ENCODE measurements around the gene WHAMM. TPM values are rescaled to one million over a fixed set of nuclear protein-coding genes. Genes with fewer than 3 reads are reported as not detected.

The WHAMM gene
- total RNA-seq, 1 experiment from 2014 or later = 7.2 TPM

GRCh38 chr15:82771789-82772607 is 37.4 kb upstream of the WHAMM start:
- Histone ChIP-seq H3K9ac (ENCODE audit: low read length) (no peak overlapping the region), H3K4me3 (ENCODE audit: low read length) (no peak overlapping the region), H2AFZ (ENCODE audit: low read length) (no peak overlapping the region), H3K9me3 (ENCODE audit: low read length) (no peaks in the 10 kb centered on the region), H3K36me3 (ENCODE audit: insufficient read depth, low read length) (no peaks in the 10 kb centered on the region), H3K9me2 (replicated peaks; ENCODE audit: insufficient read depth, low read length) (no peaks in the 10 kb centered on the region), H3K4me1 (ENCODE audit: low read length) (no peaks in the 10 kb centered on the region), H4K20me1 (ENCODE audit: insufficient read depth, low read depth, low read length) (0 out of 2 replicates have a peak, but pooled peaks cover 1% of the 10 kb centered on the region), H3K27ac (ENCODE audit: low read length) (no peak overlapping the region), H3K4me2 (ENCODE audit: low read depth, low read length, poor library complexity, severe bottlenecking) (no peak overlapping the region), H3K27me3 (ENCODE audit: low read length) (no peaks in the 10 kb centered on the region), H3K79me2 (ENCODE audit: low read length) (no peaks in the 10 kb centered on the region)
- no peak for DNase-seq

GRCh38 chr15:82774496-82774895 is 34.9 kb upstream of the WHAMM start:
- Histone ChIP-seq H4K20me1 (ENCODE audit: insufficient read depth, low read depth, low read length) (no peaks in the 10 kb centered on the region), H3K36me3 (ENCODE audit: insufficient read depth, low read length) (no peaks in the 10 kb centered on the region), H3K9me2 (replicated peaks; ENCODE audit: insufficient read depth, low read length) (no peaks in the 10 kb centered on the region), H3K27ac (ENCODE audit: low read length) (no peak overlapping the region), H2AFZ (ENCODE audit: low read length) (no peak overlapping the region), H3K9me3 (ENCODE audit: low read length) (no peaks in the 10 kb centered on the region), H3K4me3 (ENCODE audit: low read length) (no peak overlapping the region), H3K27me3 (ENCODE audit: low read length) (no peaks in the 10 kb centered on the region), H3K4me2 (ENCODE audit: low read depth, low read length, poor library complexity, severe bottlenecking) (no peak overlapping the region), H3K4me1 (ENCODE audit: low read length) (no peaks in the 10 kb centered on the region), H3K79me2 (ENCODE audit: low read length) (no peaks in the 10 kb centered on the region), H3K9ac (ENCODE audit: low read length) (no peak overlapping the region)
- DNase-seq = no peak

- Histone ChIP-seq H3K4me2 (ENCODE audit: low read depth, low read length, poor library complexity, severe bottlenecking) (no peak overlapping the region), H3K9me2 (replicated peaks; ENCODE audit: insufficient read depth, low read length) (no peaks in the 10 kb centered on the region), H3K36me3 (ENCODE audit: insufficient read depth, low read length) (no peaks in the 10 kb centered on the region), H3K79me2 (ENCODE audit: low read length) (no peaks in the 10 kb centered on the region), H3K9ac (ENCODE audit: low read length) (no peak overlapping the region), H3K27ac (ENCODE audit: low read length) (no peak overlapping the region), H4K20me1 (ENCODE audit: insufficient read depth, low read depth, low read length) (no peaks in the 10 kb centered on the region), H3K4me1 (ENCODE audit: low read length) (no peaks in the 10 kb centered on the region), H3K27me3 (ENCODE audit: low read length) (no peaks in the 10 kb centered on the region), H3K4me3 (ENCODE audit: low read length) (no peak overlapping the region), H2AFZ (ENCODE audit: low read length) (no peak overlapping the region), H3K9me3 (ENCODE audit: low read length) (no peaks in the 10 kb centered on the region)
- no peak for DNase-seq
Measured at GRCh38 chr15:82778755-82779154, 30.7 kb upstream of the WHAMM start.

GRCh38 chr15:82781349-82781748 is 28.1 kb upstream of the WHAMM start:
- Histone ChIP-seq H3K9me2 (replicated peaks; ENCODE audit: insufficient read depth, low read length) (no peaks in the 10 kb centered on the region), H3K36me3 (ENCODE audit: insufficient read depth, low read length) (no peaks in the 10 kb centered on the region), H3K9ac (ENCODE audit: low read length) (no peak overlapping the region), H3K4me3 (ENCODE audit: low read length) (no peak overlapping the region), H4K20me1 (ENCODE audit: insufficient read depth, low read depth, low read length) (no peaks in the 10 kb centered on the region), H2AFZ (ENCODE audit: low read length) (no peak overlapping the region), H3K27ac (ENCODE audit: low read length) (no peak overlapping the region), H3K27me3 (ENCODE audit: low read length) (no peaks in the 10 kb centered on the region), H3K79me2 (ENCODE audit: low read length) (no peaks in the 10 kb centered on the region), H3K4me1 (ENCODE audit: low read length) (no peaks in the 10 kb centered on the region), H3K4me2 (ENCODE audit: low read depth, low read length, poor library complexity, severe bottlenecking) (no peak overlapping the region), H3K9me3 (ENCODE audit: low read length) (no peaks in the 10 kb centered on the region)
- no peak for DNase-seq

GRCh38 chr15:82788496-82788895 is 20.9 kb upstream of the WHAMM start:
- H3K79me2 ChIP-seq (ENCODE audit: low read length) = no peaks in the 10 kb centered on the region
- no peaks in the 10 kb centered on the region for H3K9me2 ChIP-seq (replicated peaks; ENCODE audit: insufficient read depth, low read length)
- no peaks in the 10 kb centered on the region for H3K36me3 ChIP-seq (ENCODE audit: insufficient read depth, low read length)
- H3K9me3 ChIP-seq (ENCODE audit: low read length) = no peaks in the 10 kb centered on the region
- no peak overlapping the region for H3K9ac ChIP-seq (ENCODE audit: low read length)
- DNase-seq = no peak
- no peaks in the 10 kb centered on the region for H3K4me1 ChIP-seq (ENCODE audit: low read length)
- no peak overlapping the region for H3K4me3 ChIP-seq (ENCODE audit: low read length)
- H4K20me1 ChIP-seq (ENCODE audit: insufficient read depth, low read depth, low read length) = no peaks in the 10 kb centered on the region
- no peaks in the 10 kb centered on the region for H3K27me3 ChIP-seq (ENCODE audit: low read length)
- H2AFZ ChIP-seq (ENCODE audit: low read length) = no peak overlapping the region
- no peak overlapping the region for H3K4me2 ChIP-seq (ENCODE audit: low read depth, low read length, poor library complexity, severe bottlenecking)
- H3K27ac ChIP-seq (ENCODE audit: low read length) = no peak overlapping the region

GRCh38 chr15:82789491-82789890 is 19.9 kb upstream of the WHAMM start:
- Histone ChIP-seq H3K79me2 (ENCODE audit: low read length) (no peaks in the 10 kb centered on the region), H3K4me3 (ENCODE audit: low read length) (no peak overlapping the region), H3K4me2 (ENCODE audit: low read depth, low read length, poor library complexity, severe bottlenecking) (no peak overlapping the region), H3K9ac (ENCODE audit: low read length) (no peak overlapping the region), H4K20me1 (ENCODE audit: insufficient read depth, low read depth, low read length) (no peaks in the 10 kb centered on the region), H3K9me2 (replicated peaks; ENCODE audit: insufficient read depth, low read length) (no peaks in the 10 kb centered on the region), H3K4me1 (ENCODE audit: low read length) (no peaks in the 10 kb centered on the region), H3K27me3 (ENCODE audit: low read length) (no peaks in the 10 kb centered on the region), H3K9me3 (ENCODE audit: low read length) (no peaks in the 10 kb centered on the region), H3K27ac (ENCODE audit: low read length) (no peak overlapping the region), H3K36me3 (ENCODE audit: insufficient read depth, low read length) (no peaks in the 10 kb centered on the region), H2AFZ (ENCODE audit: low read length) (no peak overlapping the region)
- DNase-seq = no peak

GRCh38 chr15:82790321-82790720 is 19.1 kb upstream of the WHAMM start:
- no peak overlapping the region for H3K9ac ChIP-seq (ENCODE audit: low read length)
- H4K20me1 ChIP-seq (ENCODE audit: insufficient read depth, low read depth, low read length) = no peaks in the 10 kb centered on the region
- H3K79me2 ChIP-seq (ENCODE audit: low read length) = no peaks in the 10 kb centered on the region
- H3K36me3 ChIP-seq (ENCODE audit: insufficient read depth, low read length) = no peaks in the 10 kb centered on the region
- no peak overlapping the region for H2AFZ ChIP-seq (ENCODE audit: low read length)
- no peak overlapping the region for H3K4me2 ChIP-seq (ENCODE audit: low read depth, low read length, poor library complexity, severe bottlenecking)
- no peaks in the 10 kb centered on the region for H3K9me3 ChIP-seq (ENCODE audit: low read length)
- H3K9me2 ChIP-seq (replicated peaks; ENCODE audit: insufficient read depth, low read length) = no peaks in the 10 kb centered on the region
- no peak overlapping the region for H3K27ac ChIP-seq (ENCODE audit: low read length)
- no peak for DNase-seq
- H3K4me3 ChIP-seq (ENCODE audit: low read length) = no peak overlapping the region
- no peaks in the 10 kb centered on the region for H3K27me3 ChIP-seq (ENCODE audit: low read length)
- H3K4me1 ChIP-seq (ENCODE audit: low read length) = no peaks in the 10 kb centered on the region

- Histone ChIP-seq H3K27ac (ENCODE audit: low read length) (no peak overlapping the region), H3K27me3 (ENCODE audit: low read length) (no peaks in the 10 kb centered on the region), H3K9ac (ENCODE audit: low read length) (no peak overlapping the region), H4K20me1 (ENCODE audit: insufficient read depth, low read depth, low read length) (no peaks in the 10 kb centered on the region), H3K4me1 (ENCODE audit: low read length) (no peaks in the 10 kb centered on the region), H2AFZ (ENCODE audit: low read length) (no peak overlapping the region), H3K9me3 (ENCODE audit: low read length) (no peaks in the 10 kb centered on the region), H3K36me3 (ENCODE audit: insufficient read depth, low read length) (no peaks in the 10 kb centered on the region), H3K4me3 (ENCODE audit: low read length) (no peak overlapping the region), H3K4me2 (ENCODE audit: low read depth, low read length, poor library complexity, severe bottlenecking) (no peak overlapping the region), H3K79me2 (ENCODE audit: low read length) (no peaks in the 10 kb centered on the region), H3K9me2 (replicated peaks; ENCODE audit: insufficient read depth, low read length) (no peaks in the 10 kb centered on the region)
- DNase-seq = no peak
Measured at GRCh38 chr15:82792068-82792467, 17.4 kb upstream of the WHAMM start.

Data from Karpas-422 (cell line).